HG02798 (cell line): Measurements from ENCODE around the gene LDLRAD3.

ENCODE experiments used
- ATAC-seq: cut with Tn5 transposase; IDR thresholded peaks from one replicate; pipeline ENCODE4 v1.9.1; 2021; ENCODE audit warnings: mild to moderate bottlenecking; ENCODE audit not compliant: unreplicated experiment, poor library complexity

LDLRAD3 gene

DNA sequence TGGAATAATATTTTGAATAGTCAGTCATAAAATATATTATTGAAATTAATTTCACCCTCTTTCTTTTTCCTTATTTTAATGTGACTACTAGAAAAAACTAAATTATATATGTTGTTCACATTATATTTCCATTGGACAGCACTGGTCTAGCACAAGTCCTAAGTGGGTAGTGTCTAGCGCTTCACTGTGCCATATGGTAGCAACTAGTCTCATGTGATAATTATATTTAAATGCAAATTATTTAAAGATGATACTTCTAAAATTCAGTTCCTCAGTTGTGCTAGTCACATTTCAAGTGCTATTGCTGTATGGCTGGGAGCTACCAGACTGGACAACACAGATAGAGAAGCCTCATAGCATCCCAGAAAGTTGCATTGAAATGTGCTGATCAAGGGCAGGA is 19.1 kb upstream of the LDLRAD3 start:
- ATAC-seq: no peak

GRCh38 chr11:35927104-35927503 is 16.8 kb upstream of the LDLRAD3 start:
- ATAC-seq: no peak

DNA sequence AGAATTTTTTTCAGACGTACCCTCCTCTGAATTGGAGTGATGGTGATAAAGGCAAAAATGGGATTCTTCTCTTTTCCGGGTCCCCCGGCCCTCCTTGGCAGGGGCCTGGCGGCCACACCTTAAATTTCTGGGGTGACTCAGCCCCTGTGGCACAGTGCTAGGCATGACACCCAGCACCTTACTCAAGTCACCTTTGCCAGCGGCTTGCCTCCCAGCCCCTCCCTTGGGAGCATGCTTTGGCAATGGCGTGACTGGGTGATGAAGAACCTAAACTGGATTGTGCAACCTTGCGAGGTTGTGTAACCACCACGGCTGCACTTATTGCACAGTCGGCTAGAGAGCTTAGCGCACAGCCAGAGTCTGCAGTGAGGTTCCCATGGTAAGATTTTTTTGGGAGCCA is 16.2 kb upstream of the LDLRAD3 start:
- no peak for ATAC-seq

- no peak for ATAC-seq
Measured at GRCh38 chr11:35928688-35929395, 15.0 kb upstream of the LDLRAD3 start.

DNA sequence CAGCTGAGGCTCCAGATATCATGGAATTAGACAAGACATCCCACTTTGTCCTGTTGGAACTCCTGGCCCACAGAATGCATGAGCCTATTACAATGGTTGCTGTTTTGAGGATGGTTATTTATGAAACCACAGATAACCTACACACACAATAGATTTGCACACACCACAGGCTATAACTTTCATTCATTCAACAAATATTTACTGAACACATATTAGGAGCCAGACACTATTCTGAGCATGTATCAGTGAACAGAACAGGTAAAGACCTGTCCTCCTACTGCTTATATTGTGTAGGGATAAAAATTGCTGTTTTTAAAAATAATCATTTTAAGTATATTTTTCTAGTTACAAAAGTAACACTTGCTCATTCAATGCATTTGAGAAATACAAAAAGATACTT is 13.4 kb upstream of the LDLRAD3 start:
- ATAC-seq: no peak

GRCh38 chr11:35932121-35932520 is 11.7 kb upstream of the LDLRAD3 start:
- no peak for ATAC-seq

DNA sequence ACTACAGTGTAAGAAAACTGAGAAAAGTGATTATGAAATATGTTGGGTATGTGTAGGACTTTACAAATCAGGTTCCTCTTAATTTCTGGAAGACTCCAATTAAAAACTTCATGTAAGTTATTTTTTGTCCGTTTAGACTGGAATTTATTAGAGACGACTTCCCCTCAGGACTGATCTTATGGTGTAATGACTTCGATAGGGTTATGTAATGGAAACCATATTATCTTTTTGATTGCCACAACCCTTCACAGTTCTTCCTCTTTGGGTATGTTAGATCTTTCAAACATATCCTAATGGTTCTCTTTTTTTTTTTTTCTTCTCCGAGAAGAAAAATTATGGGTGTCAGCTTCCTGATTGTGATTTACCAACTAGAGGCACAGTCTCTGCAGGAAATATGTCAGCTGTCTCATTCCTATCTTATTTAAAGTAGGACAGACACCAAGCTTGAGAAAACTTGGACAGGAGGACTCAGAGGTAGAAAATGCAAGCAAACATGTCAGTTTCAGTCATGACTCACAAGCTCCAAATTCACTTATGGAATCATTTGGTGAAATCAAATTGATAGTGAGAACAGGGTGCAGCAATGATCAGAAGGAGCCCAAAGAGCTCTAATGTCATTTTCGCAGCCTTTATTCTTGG is 11.1 kb upstream of the LDLRAD3 start:
- no peak for ATAC-seq

DNA sequence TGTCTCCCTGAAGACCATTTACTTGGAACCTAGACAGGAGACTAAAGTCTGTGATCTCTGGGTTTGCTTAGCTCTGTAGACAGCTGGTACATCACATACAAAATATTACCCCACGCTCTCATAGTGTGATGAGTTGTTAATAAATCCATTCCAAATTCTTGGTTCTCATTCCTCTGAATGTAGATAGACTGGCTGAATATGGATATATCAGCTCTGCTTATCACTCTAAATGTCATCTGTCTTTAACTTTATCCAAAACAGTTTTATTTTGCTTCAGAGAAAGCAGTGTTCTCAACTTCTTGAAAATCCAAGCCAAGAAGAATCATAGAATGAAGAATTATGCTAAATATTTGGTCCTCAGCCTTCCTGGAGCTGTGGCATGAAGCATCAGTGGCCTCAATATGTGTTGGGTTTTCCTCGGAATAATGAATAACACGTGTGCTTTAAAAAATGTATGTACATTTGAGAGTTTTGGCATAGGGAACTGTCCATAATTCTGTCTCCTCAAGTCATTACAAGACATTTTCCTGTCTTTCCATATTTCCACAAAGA is 10.5 kb upstream of the LDLRAD3 start:
- no peak for ATAC-seq

- no peak for ATAC-seq
Measured at GRCh38 chr11:35934271-35934670, 9.6 kb upstream of the LDLRAD3 start.

GRCh38 chr11:35934981-35935380 is 8.9 kb upstream of the LDLRAD3 start:
- ATAC-seq: no peak

DNA sequence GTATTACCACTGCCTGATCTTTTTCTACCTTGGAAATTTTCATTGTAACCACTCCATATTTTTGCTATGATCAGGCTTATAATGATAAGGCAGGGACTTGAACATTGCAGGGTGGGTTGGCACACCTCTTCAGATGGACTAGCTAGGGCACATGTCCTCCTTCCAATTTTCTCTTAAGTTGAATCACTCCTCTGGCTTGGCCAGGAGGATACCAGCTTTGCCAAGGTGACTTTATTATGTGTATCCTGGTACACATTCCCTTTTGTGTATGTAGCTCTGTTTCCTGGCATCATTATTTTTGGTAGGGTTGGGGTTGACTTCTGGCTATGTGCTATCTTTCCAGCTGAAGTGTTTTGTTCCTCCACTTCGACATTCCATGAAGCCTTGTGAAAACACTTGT is 8.5 kb upstream of the LDLRAD3 start:
- no peak for ATAC-seq

DNA sequence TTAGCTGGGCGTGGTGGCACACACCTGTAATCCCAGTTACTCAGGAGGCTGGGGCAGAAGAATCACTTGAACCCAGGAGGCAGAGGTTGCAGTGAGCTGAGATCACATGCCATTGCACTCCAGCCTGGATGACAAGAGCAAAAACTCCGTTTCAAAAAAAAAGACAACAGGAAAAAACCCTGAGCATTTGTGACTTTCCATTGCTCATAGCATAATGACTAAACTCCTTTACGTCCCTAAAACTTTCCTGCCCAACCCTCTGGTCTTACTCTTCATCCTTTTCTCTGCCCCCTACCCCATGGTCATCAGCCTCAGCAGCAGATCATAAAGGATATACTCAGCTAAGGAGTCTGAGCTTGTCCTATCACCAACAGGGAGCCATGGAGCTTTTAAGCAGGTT is 6.8 kb upstream of the LDLRAD3 start:
- no peak for ATAC-seq

DNA sequence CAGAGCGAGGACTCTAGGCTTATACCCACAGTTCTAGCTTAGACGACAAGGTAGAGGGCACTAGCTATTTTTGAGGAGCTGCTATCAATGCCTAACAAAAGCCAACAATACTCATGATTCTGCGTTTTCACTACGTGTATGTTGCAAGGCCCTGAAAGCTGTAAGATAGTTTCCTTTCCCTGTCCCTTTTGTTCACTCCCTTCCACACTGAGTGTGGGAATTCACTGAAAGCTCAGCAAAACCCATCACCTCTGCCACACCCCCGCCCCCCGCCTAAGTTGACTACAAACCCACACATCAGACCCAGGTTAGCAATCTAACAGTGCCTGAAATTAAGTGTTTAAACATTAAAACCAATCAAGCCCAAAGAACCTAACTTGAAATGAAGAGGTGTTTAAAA is 6.2 kb upstream of the LDLRAD3 start:
- no peak for ATAC-seq

GRCh38 chr11:35938231-35938630 is 5.6 kb upstream of the LDLRAD3 start:
- ATAC-seq: no peak

GRCh38 chr11:35943309-35943708 is 553 bp upstream of the LDLRAD3 start:
- no peak for ATAC-seq

DNA sequence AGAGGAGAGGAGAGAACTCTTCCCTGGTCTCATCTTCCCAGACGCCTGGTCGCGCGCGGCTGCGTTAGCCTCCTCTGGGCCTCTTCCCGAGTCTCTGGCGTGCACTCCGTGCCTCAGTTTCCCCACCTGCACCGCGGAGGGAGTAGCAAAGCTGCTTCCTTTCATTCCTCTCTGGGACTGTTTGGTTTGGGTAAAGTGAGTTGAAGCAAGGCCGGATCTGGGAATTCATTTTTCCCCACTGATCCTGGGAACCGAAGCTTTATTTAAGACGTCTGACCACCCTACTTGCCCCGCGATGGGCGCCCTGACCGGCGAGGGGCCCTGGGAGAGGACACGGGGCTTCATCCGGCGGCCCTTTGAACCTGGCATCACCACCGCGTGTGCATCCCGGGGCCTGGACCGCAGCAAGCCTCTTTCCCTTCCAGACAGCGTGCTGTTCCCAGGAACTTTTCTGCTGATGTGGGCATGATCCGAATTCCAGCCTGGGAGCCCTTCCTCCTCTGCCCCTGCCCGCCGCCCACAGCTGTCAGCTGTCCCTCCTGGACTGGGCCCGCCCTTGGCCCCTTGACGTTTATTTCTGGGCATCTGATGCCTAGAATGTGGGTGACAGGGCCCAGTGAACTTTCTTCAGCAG is 758 bp downstream of the LDLRAD3 start:
- ATAC-seq: no peak

GRCh38 chr11:35945137-35945518 is 1.3 kb downstream of the LDLRAD3 start:
- no peak for ATAC-seq

GRCh38 chr11:35946766-35947165 is 2.9 kb downstream of the LDLRAD3 start:
- ATAC-seq: no peak

GRCh38 chr11:35947437-35947836 is 3.6 kb downstream of the LDLRAD3 start:
- ATAC-seq: no peak

GRCh38 chr11:35949242-35949641 is 5.4 kb downstream of the LDLRAD3 start:
- ATAC-seq: no peak

GRCh38 chr11:35950082-35950481 is 6.2 kb downstream of the LDLRAD3 start:
- no peak for ATAC-seq

GRCh38 chr11:35951680-35952079 is 7.8 kb downstream of the LDLRAD3 start:
- no peak for ATAC-seq
